ENCODE measurements around the gene TSPAN10. TPM values are rescaled to one million over a fixed set of nuclear protein-coding genes. Genes with fewer than 3 reads are reported as not detected.

The TSPAN10 gene
- 1.2 and 1.4 TPM in 2 replicates for total RNA-seq (2021)
- long read RNA-seq, partial matches to known transcripts = 0 of 1 reads
- long read RNA-seq, other reads (novel, unspliced or antisense) = 0 of 1 reads

DNA sequence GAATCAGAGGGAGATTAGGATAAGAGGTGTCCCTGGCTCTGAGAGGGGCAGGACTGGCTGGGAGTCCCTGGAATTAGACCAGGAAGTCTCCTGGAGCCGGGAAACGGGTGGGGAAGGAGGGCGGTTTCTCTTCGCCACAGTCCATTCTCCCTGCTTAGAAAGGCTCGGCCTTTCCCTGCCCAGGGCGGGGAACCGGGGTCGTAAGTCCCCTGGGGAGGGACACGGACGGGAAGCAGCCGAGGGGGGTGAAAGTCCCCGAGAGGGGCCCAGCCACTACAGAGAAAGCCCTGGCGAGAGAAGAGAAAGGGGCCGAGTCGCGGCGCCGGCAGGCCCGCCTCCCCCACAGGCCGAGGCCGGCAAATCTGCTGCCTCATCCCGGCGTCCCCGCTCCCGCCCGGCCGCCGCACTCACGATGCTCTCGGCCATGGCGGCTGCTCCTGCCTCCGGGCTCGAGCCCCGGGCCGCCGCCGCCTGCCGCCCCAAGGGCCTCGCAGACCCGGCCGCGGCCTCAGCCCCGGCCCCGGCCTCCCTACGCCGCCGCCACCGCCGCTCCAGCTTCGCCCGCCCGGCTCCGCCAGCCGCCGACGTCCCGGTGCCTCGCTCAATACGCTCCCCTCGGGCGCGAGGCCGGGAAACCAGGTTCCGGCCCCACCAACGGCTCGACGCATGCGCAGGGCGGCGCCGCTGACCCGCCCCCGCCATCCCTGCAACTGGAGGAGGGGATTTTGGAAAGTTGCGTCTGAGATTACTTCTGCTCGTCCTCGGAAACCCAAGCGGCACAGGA, at the start of gene TSPAN10, which contains the start of gene NPLOC4:
Gene TSPAN10, plus strand, starts transcription at position 692 of the 784 bp plus-strand sequence. CDS start 5,217 bp downstream, outside the sequence.
Gene NPLOC4, minus strand, starts transcription at position 608 of the 784 bp plus-strand sequence. Its CDS starts 182 bp downstream, at position 426.
- Histone ChIP-seq H4K8ac (replicated peaks; ENCODE audit: insufficient read length, low read depth, low read length) (no peak within 1 kb of the TSS), H3K79me1 (ENCODE audit: insufficient read depth, low read depth, low read length, poor library complexity, severe bottlenecking) (peaks cover 11% of the 10 kb centered on the region), H3K4ac (ENCODE audit: low read depth, low read length) (no peak within 1 kb of the TSS), H2AK5ac (ENCODE audit: insufficient read length, low read length) (no peak within 1 kb of the TSS), H3K4me1 (ENCODE audit: insufficient read depth, low read length) (no peaks in the 10 kb centered on the region), H4K91ac (ENCODE audit: insufficient read length, low read depth, low read length) (no peak within 1 kb of the TSS), H3K79me2 (ENCODE audit: insufficient read depth, low read length) (peaks cover 18% of the 10 kb centered on the region; the same call in 1 of the 2 replicates), H2BK5ac (ENCODE audit: insufficient read length, low read length) (no peak within 1 kb of the TSS), H3K27me3 (ENCODE audit: insufficient read depth, low read length) (no peaks in the 10 kb centered on the region), H3K23ac (ENCODE audit: insufficient read length, low read depth, low read length) (no peak within 1 kb of the TSS), H3K56ac (ENCODE audit: insufficient read length, low read depth, low read length) (no peak within 1 kb of the TSS), H4K5ac (ENCODE audit: insufficient read length, low read depth, low read length) (no peak within 1 kb of the TSS), H3K27ac (ENCODE audit: insufficient read length, low read depth, low read length) (peak within 1 kb of the TSS; percentile 21), H2BK15ac (ENCODE audit: low read depth, low read length) (no peak within 1 kb of the TSS), H2AFZ (ENCODE audit: low read length) (peak within 1 kb of the TSS; percentile 35), H2BK20ac (ENCODE audit: low read depth, low read length, poor library complexity, severe bottlenecking) (no peak within 1 kb of the TSS), H3K9ac (ENCODE audit: extremely low read depth, insufficient read length, low read length) (peak within 1 kb of the TSS; percentile 90), H3K18ac (ENCODE audit: insufficient read length, low read depth, low read length) (peak within 1 kb of the TSS; percentile 78), H2BK120ac (ENCODE audit: low read depth, low read length, poor library complexity, severe bottlenecking) (no peak within 1 kb of the TSS), H3T11ph (ENCODE audit: low read length) (no peak within 1 kb of the TSS), H3K14ac (ENCODE audit: insufficient read depth, low read length) (peak within 1 kb of the TSS; percentile 70; the same call in 1 of the 2 replicates), H4K20me1 (ENCODE audit: control insufficient read depth, insufficient read depth, insufficient read length) (no peaks in the 10 kb centered on the region), H2BK12ac (ENCODE audit: insufficient read length, low read depth, low read length) (no peak within 1 kb of the TSS), H3K9me3 (ENCODE audit: control insufficient read depth, low read depth, low read length) (no peaks in the 10 kb centered on the region), H3K23me2 (ENCODE audit: insufficient read length, low read depth, low read length, poor library complexity, severe bottlenecking) (peaks cover 8% of the 10 kb centered on the region), H3K4me2 (ENCODE audit: insufficient read depth, insufficient read length, low read length) (peak within 1 kb of the TSS; percentile 86)
- DNase-seq = peak; percentile 91
- Mint-ChIP-seq H3K4me1 (peaks cover 10 to 11% of the 10 kb centered on the region in 2 experiments), H3K36me3 (ENCODE audit: insufficient read depth in 1 of 3, low read depth in 3 of 3) (peaks cover 6 to 9% (median 7%) of the 10 kb centered on the region in 3 experiments; a peak in 5 of 7 replicates), H3K4me3 (peak within 1 kb of the TSS; percentile 90 to 98), H3K9me3 (0 out of 5 replicates have a peak, but pooled peaks cover 0 to 2% of the 10 kb centered on the region in 2 experiments), H3K27ac (peak within 1 kb of the TSS; percentile 96 to 98 (median 96)), H3K27me3 (ENCODE audit: low read depth) (no peaks in the 10 kb centered on the region)
- WGBS (ENCODE audit: extremely low coverage, insufficient read length, low lambda C conversion rate) = no CpG with 5 or more reads among the region's 77 CpGs
- TF ChIP-seq, protein P1, sequence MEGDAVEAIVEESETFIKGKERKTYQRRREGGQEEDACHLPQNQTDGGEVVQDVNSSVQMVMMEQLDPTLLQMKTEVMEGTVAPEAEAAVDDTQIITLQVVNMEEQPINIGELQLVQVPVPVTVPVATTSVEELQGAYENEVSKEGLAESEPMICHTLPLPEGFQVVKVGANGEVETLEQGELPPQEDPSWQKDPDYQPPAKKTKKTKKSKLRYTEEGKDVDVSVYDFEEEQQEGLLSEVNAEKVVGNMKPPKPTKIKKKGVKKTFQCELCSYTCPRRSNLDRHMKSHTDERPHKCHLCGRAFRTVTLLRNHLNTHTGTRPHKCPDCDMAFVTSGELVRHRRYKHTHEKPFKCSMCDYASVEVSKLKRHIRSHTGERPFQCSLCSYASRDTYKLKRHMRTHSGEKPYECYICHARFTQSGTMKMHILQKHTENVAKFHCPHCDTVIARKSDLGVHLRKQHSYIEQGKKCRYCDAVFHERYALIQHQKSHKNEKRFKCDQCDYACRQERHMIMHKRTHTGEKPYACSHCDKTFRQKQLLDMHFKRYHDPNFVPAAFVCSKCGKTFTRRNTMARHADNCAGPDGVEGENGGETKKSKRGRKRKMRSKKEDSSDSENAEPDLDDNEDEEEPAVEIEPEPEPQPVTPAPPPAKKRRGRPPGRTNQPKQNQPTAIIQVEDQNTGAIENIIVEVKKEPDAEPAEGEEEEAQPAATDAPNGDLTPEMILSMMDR (conservative IDR thresholded peaks at IDR 0.05) = no peak

All from H9 (cell line).